GM10248 (cell line): ENCODE measurements around the gene TFPI2.

Experiments used
- CTCF ChIA-PET: fragments of 300-600 bp; sonication (Branson Sonifier 250); formaldehyde crosslinking; extraction: SDS; loops from one replicate; lab custom pipeline; 2021; ENCODE audit warnings: antibody characterized with exemption; lab: Yijun Ruan, JAX
- POLR2A ChIA-PET: fragments of 350-650 bp; sonication (Branson Sonifier 250); formaldehyde crosslinking; extraction: SDS; loops from one replicate; lab custom pipeline; 2020; ENCODE audit warnings: antibody characterized with exemption; lab: Yijun Ruan, JAX
- DNase-seq: peaks from one replicate; pipeline ENCODE4 v3.0.0; 2012; ENCODE audit errors: extremely low spot score
- TF ChIP-seq, protein P1 (sequence below): IDR thresholded peaks from 2 replicates; pipeline ENCODE4 v1.5.1; 2012; ENCODE audit warnings: mild to moderate bottlenecking, low read depth; ENCODE audit errors: extremely low read depth, missing control alignments, control extremely low read depth

Gene TFPI2

DNA sequence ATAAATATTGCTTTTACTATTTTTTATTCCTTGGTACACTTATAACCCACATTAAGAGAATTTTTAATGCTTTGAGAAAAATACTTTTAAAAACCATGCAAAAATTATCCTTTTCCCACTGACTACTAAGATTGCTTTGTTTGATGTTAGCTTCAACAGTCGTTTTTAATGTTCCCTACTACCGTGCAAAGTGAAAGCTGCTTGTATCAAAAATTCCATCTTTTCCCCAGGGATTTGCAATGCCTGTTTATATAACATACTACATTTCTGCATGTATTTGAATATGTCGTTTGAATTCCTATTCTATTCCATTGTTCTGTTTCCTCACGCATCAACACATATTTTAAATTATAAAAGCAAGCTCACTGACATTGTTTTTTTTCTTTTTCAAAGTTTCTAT is 54.4 kb downstream of the TFPI2 start:
- DNase-seq, result no peak
- CTCF ChIA-PET, result interaction anchor here (0.9 kb wide), 1 partner anchor 23 kb away, joined by 3 read pairs; no protein-coding TSS in a partner anchor
- POLR2A ChIA-PET, result no interaction called here
- TF ChIP-seq, protein P1, sequence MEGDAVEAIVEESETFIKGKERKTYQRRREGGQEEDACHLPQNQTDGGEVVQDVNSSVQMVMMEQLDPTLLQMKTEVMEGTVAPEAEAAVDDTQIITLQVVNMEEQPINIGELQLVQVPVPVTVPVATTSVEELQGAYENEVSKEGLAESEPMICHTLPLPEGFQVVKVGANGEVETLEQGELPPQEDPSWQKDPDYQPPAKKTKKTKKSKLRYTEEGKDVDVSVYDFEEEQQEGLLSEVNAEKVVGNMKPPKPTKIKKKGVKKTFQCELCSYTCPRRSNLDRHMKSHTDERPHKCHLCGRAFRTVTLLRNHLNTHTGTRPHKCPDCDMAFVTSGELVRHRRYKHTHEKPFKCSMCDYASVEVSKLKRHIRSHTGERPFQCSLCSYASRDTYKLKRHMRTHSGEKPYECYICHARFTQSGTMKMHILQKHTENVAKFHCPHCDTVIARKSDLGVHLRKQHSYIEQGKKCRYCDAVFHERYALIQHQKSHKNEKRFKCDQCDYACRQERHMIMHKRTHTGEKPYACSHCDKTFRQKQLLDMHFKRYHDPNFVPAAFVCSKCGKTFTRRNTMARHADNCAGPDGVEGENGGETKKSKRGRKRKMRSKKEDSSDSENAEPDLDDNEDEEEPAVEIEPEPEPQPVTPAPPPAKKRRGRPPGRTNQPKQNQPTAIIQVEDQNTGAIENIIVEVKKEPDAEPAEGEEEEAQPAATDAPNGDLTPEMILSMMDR, result no peak

DNA sequence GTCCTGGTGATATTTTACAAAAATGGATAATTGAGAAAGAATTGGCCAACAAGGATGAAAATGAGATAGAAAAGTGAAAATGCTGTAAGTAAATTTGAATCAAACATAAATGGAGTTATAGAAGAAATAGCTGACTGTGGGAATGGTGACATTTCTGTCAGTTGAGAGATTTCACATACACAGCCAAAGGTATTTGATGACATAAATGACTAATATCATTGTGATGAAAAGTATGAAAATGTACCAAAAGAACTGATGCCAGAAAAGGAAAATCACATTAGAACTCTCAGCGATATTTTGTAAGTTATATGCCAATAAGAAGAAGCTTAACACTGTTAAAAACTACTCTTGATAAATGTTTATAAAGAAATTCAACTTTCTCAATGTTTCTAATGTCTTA is 54.9 kb downstream of the TFPI2 start:
- TF ChIP-seq, protein P1, result no peak
- ChIA-PET POLR2A (no interaction called here), CTCF (interaction anchor here (0.9 kb wide), 1 partner anchor 23 kb away, joined by 3 read pairs; no protein-coding TSS in a partner anchor)
- no peak for DNase-seq
